Measurements from ENCODE around the gene TESK2. TPM values are rescaled to one million over a fixed set of nuclear protein-coding genes. Genes with fewer than 3 reads are reported as not detected.
A peak's percentile ranks its signal among the peaks of the same experiment; 100 is the strongest.

TESK2 gene
- total and polyA plus RNA-seq, 8 donors: 1.5 to 3.6 (median 2.6) TPM

- intact Hi-C loops (cut with DNase I): no loop called here
- no peak overlapping the region for H3K27ac ChIP-seq
- no peaks in the 10 kb centered on the region for H3K27me3 ChIP-seq
- 52 to 73% methylated on average over 4 of the region's 4 CpGs for WGBS, 2 donors
- H3K4me1 ChIP-seq: no peaks in the 10 kb centered on the region
- FAIRE-seq (no peak), DNase-seq (no peak), ATAC-seq (no peak)
- H3K9me3 ChIP-seq: no peaks in the 10 kb centered on the region
- no peaks in the 10 kb centered on the region for H3K36me3 ChIP-seq
- TF ChIP-seq CTCF (IDR thresholded peaks at IDR 0.05): no peak
- H3K4me3 ChIP-seq: no peak overlapping the region
Measured at GRCh38 chr1:45429561-45430159, 61.3 kb downstream of the TESK2 start.

- WGBS, 2 donors: 81 to 85% methylated on average over 4 of the region's 4 CpGs
- Histone ChIP-seq H3K9me3 (no peaks in the 10 kb centered on the region), H3K36me3 (no peaks in the 10 kb centered on the region), H3K27ac (no peak overlapping the region), H3K4me1 (no peaks in the 10 kb centered on the region), H3K27me3 (no peaks in the 10 kb centered on the region), H3K4me3 (no peak overlapping the region)
- ATAC-seq (no peak), FAIRE-seq (no peak), DNase-seq (no peak)
- intact Hi-C loops (cut with DNase I): no loop called here
- no peak for TF ChIP-seq CTCF (IDR thresholded peaks at IDR 0.05)
Measured at GRCh38 chr1:45423906-45424678, 66.9 kb downstream of the TESK2 start.

GRCh38 chr1:45421935-45422334 is 69.0 kb downstream of the TESK2 start:
- 98 to 99% methylated on average over 2 of the region's 2 CpGs for WGBS, 2 donors
- no peak for FAIRE-seq
- no peak for TF ChIP-seq CTCF (IDR thresholded peaks at IDR 0.05)
- no peak for DNase-seq
- intact Hi-C loops (cut with DNase I): no loop called here
- Histone ChIP-seq H3K9me3 (no peaks in the 10 kb centered on the region), H3K27ac (no peak overlapping the region), H3K4me1 (no peaks in the 10 kb centered on the region), H3K4me3 (no peak overlapping the region), H3K27me3 (no peaks in the 10 kb centered on the region), H3K36me3 (no peaks in the 10 kb centered on the region)
- ATAC-seq: no peak

- ATAC-seq (no peak), FAIRE-seq (no peak), DNase-seq (no peak)
- intact Hi-C loops (cut with DNase I): no loop called here
- H3K27ac ChIP-seq: no peak overlapping the region
- no peaks in the 10 kb centered on the region for H3K36me3 ChIP-seq
- no peak overlapping the region for H3K4me3 ChIP-seq
- 77 to 79% methylated on average over 6 of the region's 6 CpGs for WGBS, 2 donors
- no peaks in the 10 kb centered on the region for H3K9me3 ChIP-seq
- TF ChIP-seq CTCF (IDR thresholded peaks at IDR 0.05): no peak
- H3K4me1 ChIP-seq: no peaks in the 10 kb centered on the region
- H3K27me3 ChIP-seq: no peaks in the 10 kb centered on the region
Measured at GRCh38 chr1:45414746-45415145, 76.2 kb downstream of the TESK2 start.

GRCh38 chr1:45412899-45413298 is 78.1 kb downstream of the TESK2 start:
- no peaks in the 10 kb centered on the region for H3K9me3 ChIP-seq

More at GRCh38 chr1:45412899-45413298, 78.1 kb downstream of the TESK2 start:
- no peak overlapping the region for H3K27ac ChIP-seq
- WGBS, 2 donors: 74 to 80% methylated on average over 2 of the region's 2 CpGs
- peak in 1 of 4 donors; percentile 20 for ATAC-seq
- intact Hi-C loops (cut with DNase I): no loop called here
- no peak overlapping the region for H3K4me3 ChIP-seq
- no peak for FAIRE-seq
- no peak for TF ChIP-seq CTCF (IDR thresholded peaks at IDR 0.05)
- no peaks in the 10 kb centered on the region for H3K27me3 ChIP-seq
- no peak for DNase-seq
- H3K36me3 ChIP-seq: no peaks in the 10 kb centered on the region
- no peaks in the 10 kb centered on the region for H3K4me1 ChIP-seq

Data from pancreas (tissue), 10 donors.